RWPE1 (cell line): ENCODE results near the gene ANKRD49.
"Not testable (repeated sequence)": the region's sequence is repeated elsewhere in the genome, so short reads cannot be mapped to it uniquely, and the experiment has no call there.

ENCODE experiments used
- CTCF ChIA-PET: fragments of 350-600 bp; sonication (Branson Sonifier 250); formaldehyde crosslinking; extraction: SDS; loops from one replicate; lab custom pipeline; 2021; lab: Yijun Ruan, JAX
- POLR2A ChIA-PET: fragments of 400-600 bp; formaldehyde crosslinking; extraction: SDS; loops from one replicate; lab custom pipeline; 2020; ENCODE audit warnings: antibody characterized with exemption; ENCODE audit not compliant: low non-redundant PET; lab: Yijun Ruan, JAX
- DNase-seq: peaks from one replicate; pipeline ENCODE4 v3.0.0; 2012; ENCODE audit warnings: low spot score
- H3K27ac ChIP-seq: fragments of 450-650 bp; 2 replicates; pipeline ENCODE4 v1.5.1; 2017
- CTCF ChIP-seq: fragments of 450-650 bp; conservative IDR thresholded peaks from 2 replicates; pipeline ENCODE4 v1.5.1; 2017; ENCODE audit warnings: low read depth, mild to moderate bottlenecking

ANKRD49 gene

GRCh38 chr11:94501522-94501921, 7.7 kb downstream of the ANKRD49 start:
- DNase-seq = no peak
- ChIA-PET POLR2A (no interaction called here), CTCF (interaction anchor here (0.6 to 1.6 kb wide), 2 partner anchors 256 to 606 kb away, joined by 3 to 8 read pairs; no protein-coding TSS in a partner anchor)
- TF ChIP-seq CTCF = no peak
- H3K27ac ChIP-seq = no peak overlapping the region

GRCh38 chr11:94504689-94505293, 11.0 kb downstream of the ANKRD49 start:
- peak; percentile 76 for TF ChIP-seq CTCF
- ChIA-PET POLR2A (no interaction called here), CTCF (interaction anchor here (0.6 to 1.4 kb wide), 9 partner anchors 9 to 614 kb away, joined by 3 to 11 read pairs (median 3); no protein-coding TSS in a partner anchor)
- H3K27ac ChIP-seq = no peak overlapping the region
- DNase-seq = peak; percentile 49

GRCh38 chr11:94506513-94506912, 12.7 kb downstream of the ANKRD49 start:
- H3K27ac ChIP-seq, POLR2A ChIA-PET, CTCF ChIA-PET, DNase-seq: not testable (repeated sequence)

- POLR2A ChIA-PET = no interaction called here
- CTCF ChIA-PET = no interaction called here
- DNase-seq = no peak
- no peak for TF ChIP-seq CTCF
- no peak overlapping the region for H3K27ac ChIP-seq
Measured at GRCh38 chr11:94507485-94507884, 13.7 kb downstream of the ANKRD49 start.

GRCh38 chr11:94511932-94512781, 18.4 kb downstream of the ANKRD49 start, which contains the start of gene C11orf97:
TSS of gene C11orf97 (plus strand) at chr11:94512461. CDS start at chr11:94512529, 68 bp downstream.
- no peak for TF ChIP-seq CTCF
- CTCF ChIA-PET = interaction anchor here (0.9 kb wide), 1 partner anchor 617 kb away, joined by 4 read pairs; no protein-coding TSS in a partner anchor
- H3K27ac ChIP-seq = no peak within 1 kb of the TSS
- POLR2A ChIA-PET = no interaction called here
- DNase-seq = peak; percentile 24

- peak; percentile 39 for DNase-seq
- ChIA-PET CTCF (no interaction called here), POLR2A (no interaction called here)
- no peak for TF ChIP-seq CTCF
- no peak overlapping the region for H3K27ac ChIP-seq
Measured at GRCh38 chr11:94513091-94513490, 19.3 kb downstream of the ANKRD49 start.
